Hematopoietic multipotent progenitor cell treated with erythropoietin and hydrocortisone succinate and interleukin-3 and kit ligand, for 4 days (in vitro differentiated cells): ENCODE data around the gene ULK1.

ENCODE experiments used
- DNase-seq: peaks from one replicate; pipeline ENCODE4 v3.0.0-alpha.2; 2015

The ULK1 gene

GRCh38 chr12:131921866-131922769 is 27.7 kb downstream of the ULK1 start:
- DNase-seq = no peak

GRCh38 chr12:131922772-131923171 is 28.4 kb downstream of the ULK1 start:
- no peak for DNase-seq

GRCh38 chr12:131923260-131923659 is 28.8 kb downstream of the ULK1 start:
- no peak for DNase-seq

GRCh38 chr12:131927110-131928079 is 33.0 kb downstream of the ULK1 start:
- DNase-seq = no peak

GRCh38 chr12:131928080-131928710 is 33.8 kb downstream of the ULK1 start:
- peak; percentile 80 for DNase-seq

- peak; percentile 97 for DNase-seq
Observed at GRCh38 chr12:131928711-131929580, 34.5 kb downstream of the ULK1 start, which contains the start of gene PUS1. PUS1 (plus strand) TSS chr12:131929276; CDS start chr12:131929723, 447 bp downstream.

- DNase-seq = peak; percentile 82
Observed at GRCh38 chr12:131929581-131930456, 35.4 kb downstream of the ULK1 start.

GRCh38 chr12:131930510-131930909 is 36.1 kb downstream of the ULK1 start:
- DNase-seq = no peak

- DNase-seq = no peak
Observed at GRCh38 chr12:131933387-131933786, 39.0 kb downstream of the ULK1 start.

GRCh38 chr12:131934535-131934934 is 40.1 kb downstream of the ULK1 start:
- no peak for DNase-seq

GRCh38 chr12:131938082-131938481 is 43.7 kb downstream of the ULK1 start:
- DNase-seq = no peak

GRCh38 chr12:131939007-131939406 is 44.6 kb downstream of the ULK1 start:
- no peak for DNase-seq

GRCh38 chr12:131940141-131940547 is 45.7 kb downstream of the ULK1 start:
- no peak for DNase-seq

- no peak for DNase-seq
Observed at GRCh38 chr12:131941116-131941986, 46.9 kb downstream of the ULK1 start.

GRCh38 chr12:131941987-131942341 is 47.5 kb downstream of the ULK1 start:
- DNase-seq = no peak

- DNase-seq = no peak
Observed at GRCh38 chr12:131942671-131943070, 48.2 kb downstream of the ULK1 start.

- no peak for DNase-seq
Observed at GRCh38 chr12:131943389-131943788, 49.0 kb downstream of the ULK1 start.

GRCh38 chr12:131943876-131944275 is 49.5 kb downstream of the ULK1 start:
- no peak for DNase-seq

GRCh38 chr12:131944601-131945251 is 50.3 kb downstream of the ULK1 start:
- no peak for DNase-seq
